ENCODE data around the gene ASGR1.

GRCh38 chr17:7208754-7209460 lies 29.7 kb upstream of the ASGR1 start:
- TF ChIP-seq CTCF (conservative IDR thresholded peaks at IDR 0.05; ENCODE audit: low read length) (no peak), EZH2phosphoT487 (IDR thresholded peaks at IDR 0.05; ENCODE audit: borderline replicate concordance) (no peak)

Measured in Loucy (cell line).